Glutamatergic neuron (in vitro differentiated cells): ENCODE results near the gene CAPN8. TPM values are rescaled to one million over a fixed set of nuclear protein-coding genes. Genes with fewer than 3 reads are reported as not detected.
A peak's percentile ranks its signal among the peaks of the same experiment; 100 is the strongest.

ENCODE experiments used
- DNase-seq: peaks from one replicate; pipeline ENCODE4 v3.0.0; 2022
- H3K27ac Mint-ChIP-seq: one replicate; pipeline ENCODE4 v1.8.0; 2020; ENCODE audit warnings: mild to moderate bottlenecking, mixed read lengths, inconsistent platforms; ENCODE audit not compliant: unreplicated experiment
- H3K27me3 Mint-ChIP-seq: one replicate; pipeline ENCODE4 v1.8.0; 2020; ENCODE audit warnings: mild to moderate bottlenecking, moderate library complexity, mixed read lengths, inconsistent platforms; ENCODE audit not compliant: unreplicated experiment
- H3K36me3 Mint-ChIP-seq: one replicate; pipeline ENCODE4 v1.8.0; 2020; ENCODE audit warnings: mild to moderate bottlenecking, mixed read lengths, inconsistent platforms; ENCODE audit not compliant: unreplicated experiment
- H3K4me1 Mint-ChIP-seq: one replicate; pipeline ENCODE4 v1.8.0; 2020; ENCODE audit warnings: mild to moderate bottlenecking, low read depth, mixed read lengths, inconsistent platforms; ENCODE audit not compliant: unreplicated experiment
- H3K4me3 Mint-ChIP-seq: one replicate; pipeline ENCODE4 v1.8.0; 2020; ENCODE audit warnings: mild to moderate bottlenecking, mixed read lengths, inconsistent platforms; ENCODE audit not compliant: unreplicated experiment
- H3K9me3 Mint-ChIP-seq: one replicate; pipeline ENCODE4 v1.8.0; 2020; ENCODE audit warnings: mild to moderate bottlenecking, moderate library complexity, mixed read lengths, inconsistent platforms; ENCODE audit not compliant: unreplicated experiment
- CTCF ChIP-seq: fragments of 200-600 bp; sonication (generic); IDR thresholded peaks from one replicate; pipeline ENCODE4 v1.5.0; 2021; ENCODE audit not compliant: partially characterized antibody, unreplicated experiment
- total RNA-seq: library from RNA; stranded (reverse); fragmentation: NEBNext Ultra II Directional; extraction: Animal tissue kit (Norgen Biotek cat#: 25700); gene quantifications from one replicate; pipeline ENCODE4 v1.2.1, GENCODE V29; 2021; ENCODE audit not compliant: unreplicated experiment

The CAPN8 gene
- total RNA-seq, 1 donor from 2014 or later, result not detected

- DNase-seq, result no peak
- Mint-ChIP-seq H3K9me3 (peaks cover 4% of the 10 kb centered on the region), H3K4me1 (peaks cover 3% of the 10 kb centered on the region), H3K27me3 (peaks cover under 1% of the 10 kb centered on the region), H3K27ac (no peak overlapping the region), H3K36me3 (peaks cover 2% of the 10 kb centered on the region), H3K4me3 (no peak overlapping the region)
- no peak for TF ChIP-seq CTCF
These were observed 33.5 kb downstream of the CAPN8 start for GRCh38 chr1:223631956-223632355.

GRCh38 chr1:223631473-223631872, 34.0 kb downstream of the CAPN8 start:
- H3K27me3 Mint-ChIP-seq, result no peaks in the 10 kb centered on the region
- no peak overlapping the region for H3K27ac Mint-ChIP-seq
- no peak for TF ChIP-seq CTCF
- H3K4me1 Mint-ChIP-seq, result peaks cover 3% of the 10 kb centered on the region
- peaks cover 2% of the 10 kb centered on the region for H3K9me3 Mint-ChIP-seq
- DNase-seq, result no peak
- no peak overlapping the region for H3K4me3 Mint-ChIP-seq
- H3K36me3 Mint-ChIP-seq, result no peaks in the 10 kb centered on the region

- Mint-ChIP-seq H3K9me3 (peaks cover 2% of the 10 kb centered on the region), H3K36me3 (no peaks in the 10 kb centered on the region), H3K27me3 (no peaks in the 10 kb centered on the region), H3K27ac (no peak overlapping the region), H3K4me3 (no peak overlapping the region), H3K4me1 (peaks cover 3% of the 10 kb centered on the region)
- no peak for TF ChIP-seq CTCF
- DNase-seq, result no peak
These were observed 36.4 kb downstream of the CAPN8 start for GRCh38 chr1:223629126-223629457.

GRCh38 chr1:223628233-223629125, 37.0 kb downstream of the CAPN8 start:
- Mint-ChIP-seq H3K27ac (no peak overlapping the region), H3K9me3 (peaks cover 2% of the 10 kb centered on the region), H3K36me3 (no peaks in the 10 kb centered on the region), H3K27me3 (no peaks in the 10 kb centered on the region), H3K4me1 (peaks cover 3% of the 10 kb centered on the region), H3K4me3 (no peak overlapping the region)
- DNase-seq, result peak; percentile 75
- peak; percentile 82 for TF ChIP-seq CTCF

- H3K9me3 Mint-ChIP-seq, result peaks cover 2% of the 10 kb centered on the region
- DNase-seq, result no peak
- no peak overlapping the region for H3K4me3 Mint-ChIP-seq
- no peak for TF ChIP-seq CTCF
- no peaks in the 10 kb centered on the region for H3K36me3 Mint-ChIP-seq
- H3K27ac Mint-ChIP-seq, result no peak overlapping the region
- H3K4me1 Mint-ChIP-seq, result peaks cover 7% of the 10 kb centered on the region
- no peaks in the 10 kb centered on the region for H3K27me3 Mint-ChIP-seq
These were observed 43.2 kb downstream of the CAPN8 start for GRCh38 chr1:223622132-223622842.
